GM19025 (cell line): ENCODE results near the gene SSR2.

Source experiments
- ATAC-seq: cut with Tn5 transposase; IDR thresholded peaks from one replicate; pipeline ENCODE4 v1.9.1; 2021; ENCODE audit warnings: mild to moderate bottlenecking, low read depth, moderate library complexity; ENCODE audit not compliant: unreplicated experiment

SSR2 gene

GRCh38 chr1:156020293-156021092 lies at the start of gene SSR2:
Gene SSR2, minus strand, starts transcription at chr1:156020951. Its CDS starts 784 bp downstream, at chr1:156020167.
- ATAC-seq: peak; percentile 94

GRCh38 chr1:156070548-156070947 lies 49.8 kb upstream of the SSR2 start:
- no peak for ATAC-seq

GRCh38 chr1:156069490-156070455 lies 49.0 kb upstream of the SSR2 start:
- ATAC-seq: no peak

GRCh38 chr1:156067262-156067661 lies 46.5 kb upstream of the SSR2 start:
- no peak for ATAC-seq

- ATAC-seq: no peak
Observed at GRCh38 chr1:156065871-156066270, 45.1 kb upstream of the SSR2 start.

- no peak for ATAC-seq
Observed at GRCh38 chr1:156065212-156065611, 44.5 kb upstream of the SSR2 start.

GRCh38 chr1:156064615-156065014 lies 43.9 kb upstream of the SSR2 start:
- no peak for ATAC-seq

GRCh38 chr1:156063997-156064285 lies 43.2 kb upstream of the SSR2 start:
- no peak for ATAC-seq

- ATAC-seq: no peak
Observed at GRCh38 chr1:156062189-156062588, 41.4 kb upstream of the SSR2 start.

GRCh38 chr1:156060937-156061636 lies 40.3 kb upstream of the SSR2 start, which contains the start of gene RAB25:
Gene RAB25, plus strand, starts transcription at chr1:156061160. Its CDS starts 241 bp downstream, at chr1:156061401.
- no peak for ATAC-seq

- no peak for ATAC-seq
Observed at GRCh38 chr1:156056326-156056849, 35.6 kb upstream of the SSR2 start.

GRCh38 chr1:156055281-156056048 lies 34.7 kb upstream of the SSR2 start:
- no peak for ATAC-seq

GRCh38 chr1:156054500-156055280 lies 33.9 kb upstream of the SSR2 start, which contains the start of gene LAMTOR2:
Gene LAMTOR2, plus strand, starts transcription at chr1:156054782. Its CDS starts 108 bp downstream, at chr1:156054890.
- ATAC-seq: peak; percentile 68

- peak; percentile 42 for ATAC-seq
Observed at GRCh38 chr1:156053768-156054499, 33.2 kb upstream of the SSR2 start, which contains the start of gene UBQLN4. Gene UBQLN4, minus strand, starts transcription at chr1:156053798. Its CDS starts 97 bp downstream, at chr1:156053701.

- no peak for ATAC-seq
Observed at GRCh38 chr1:156052862-156053767, 32.4 kb upstream of the SSR2 start.

- no peak for ATAC-seq
Observed at GRCh38 chr1:156051011-156051725, 30.4 kb upstream of the SSR2 start.
